GM12865 (cell line): ENCODE results near the gene CANT1.

ENCODE experiments used
- DNase-seq: peaks from one replicate; pipeline ENCODE4 v3.0.0; 2010; ENCODE audit warnings: low read depth
- H3K4me3 ChIP-seq: 2 replicates; pipeline ENCODE4 v1.5.1; 2011; ENCODE audit warnings: mild to moderate bottlenecking, low read depth, low read length, control low read depth
- TF ChIP-seq, protein P1 (sequence below): IDR thresholded peaks from 2 replicates; pipeline ENCODE4 v1.5.1; 2011; ENCODE audit warnings: low read length, control low read depth, low read depth, inconsistent platforms; ENCODE audit not compliant: insufficient read depth; ENCODE audit errors: missing control alignments

CANT1 gene

GRCh38 chr17:79012563-79013134 lies 3.1 kb upstream of the CANT1 start:
- DNase-seq, result no peak
- no peak overlapping the region for H3K4me3 ChIP-seq
- TF ChIP-seq, protein P1, sequence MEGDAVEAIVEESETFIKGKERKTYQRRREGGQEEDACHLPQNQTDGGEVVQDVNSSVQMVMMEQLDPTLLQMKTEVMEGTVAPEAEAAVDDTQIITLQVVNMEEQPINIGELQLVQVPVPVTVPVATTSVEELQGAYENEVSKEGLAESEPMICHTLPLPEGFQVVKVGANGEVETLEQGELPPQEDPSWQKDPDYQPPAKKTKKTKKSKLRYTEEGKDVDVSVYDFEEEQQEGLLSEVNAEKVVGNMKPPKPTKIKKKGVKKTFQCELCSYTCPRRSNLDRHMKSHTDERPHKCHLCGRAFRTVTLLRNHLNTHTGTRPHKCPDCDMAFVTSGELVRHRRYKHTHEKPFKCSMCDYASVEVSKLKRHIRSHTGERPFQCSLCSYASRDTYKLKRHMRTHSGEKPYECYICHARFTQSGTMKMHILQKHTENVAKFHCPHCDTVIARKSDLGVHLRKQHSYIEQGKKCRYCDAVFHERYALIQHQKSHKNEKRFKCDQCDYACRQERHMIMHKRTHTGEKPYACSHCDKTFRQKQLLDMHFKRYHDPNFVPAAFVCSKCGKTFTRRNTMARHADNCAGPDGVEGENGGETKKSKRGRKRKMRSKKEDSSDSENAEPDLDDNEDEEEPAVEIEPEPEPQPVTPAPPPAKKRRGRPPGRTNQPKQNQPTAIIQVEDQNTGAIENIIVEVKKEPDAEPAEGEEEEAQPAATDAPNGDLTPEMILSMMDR, result no peak

GRCh38 chr17:79011451-79012147 lies 2.0 kb upstream of the CANT1 start:
- DNase-seq, result no peak
- TF ChIP-seq, protein P1, result no peak
- H3K4me3 ChIP-seq, result no peak overlapping the region

DNA sequence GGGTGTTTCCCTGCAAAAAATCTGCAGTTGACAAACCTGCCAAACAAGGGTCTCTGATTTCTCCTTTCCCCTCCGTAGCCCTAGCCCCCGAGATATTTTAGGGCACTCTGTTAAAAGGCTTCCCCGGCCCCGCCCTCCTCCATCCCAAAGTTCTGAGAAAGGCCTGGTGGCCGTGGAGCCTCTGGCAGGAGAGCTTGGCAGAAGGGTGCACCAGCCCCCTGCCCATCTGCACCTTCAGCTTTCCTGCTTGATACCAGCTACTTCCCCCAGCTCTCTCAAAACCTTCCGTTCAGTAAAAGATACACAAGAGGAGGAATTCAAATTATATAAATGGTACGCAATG lies 711 bp upstream of the CANT1 start:
- H3K4me3 ChIP-seq, result peak overlapping the region; percentile 100
- no peak for DNase-seq
- TF ChIP-seq, protein P1, result no peak

- TF ChIP-seq, protein P1, result no peak
- H3K4me3 ChIP-seq, result peak overlapping the region; percentile 100
- no peak for DNase-seq
These were observed 737 bp downstream of the CANT1 start for GRCh38 chr17:79008666-79009387.

DNA sequence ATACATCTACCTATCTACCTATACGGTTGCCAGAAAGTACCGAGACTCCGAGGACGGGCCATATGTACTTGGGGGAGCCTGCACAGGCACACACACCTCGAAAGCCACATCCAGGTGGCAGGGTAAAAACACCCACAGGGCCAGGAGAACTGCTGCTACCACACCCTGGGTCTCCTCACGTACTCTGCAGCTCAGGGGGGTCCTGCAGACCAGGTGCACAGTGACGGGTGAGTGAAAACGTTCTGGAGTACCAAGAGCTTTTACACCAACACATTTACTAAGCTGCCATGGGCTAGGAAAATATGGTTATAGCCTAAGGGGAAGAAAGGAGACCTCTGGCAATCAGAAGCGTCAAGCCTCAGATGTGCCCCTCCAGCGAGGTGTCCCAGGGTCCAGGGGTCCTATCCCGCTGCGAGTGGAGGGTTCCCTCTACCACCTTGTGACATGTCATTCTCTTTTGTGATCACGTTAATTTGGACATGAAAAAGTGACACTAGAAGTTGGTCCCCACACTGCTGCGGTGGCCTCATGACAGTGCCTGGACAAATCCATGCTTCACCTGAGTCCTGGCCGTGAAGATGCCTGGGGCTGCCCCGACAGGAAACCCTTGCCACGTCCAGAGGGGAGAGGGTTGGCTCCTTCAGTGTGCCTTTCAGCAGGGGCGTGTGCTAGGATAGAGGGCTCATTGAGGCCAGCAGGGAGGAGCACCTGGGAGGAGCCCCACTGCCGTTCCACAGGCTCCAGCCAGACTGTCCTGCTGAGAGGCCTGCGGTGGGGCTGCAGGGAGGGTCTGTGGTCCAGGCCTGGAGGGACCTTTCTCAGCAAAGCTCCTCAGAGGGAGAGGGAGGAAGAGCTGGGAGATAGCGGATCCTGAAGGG lies 1.8 kb downstream of the CANT1 start:
- DNase-seq, result no peak
- TF ChIP-seq, protein P1, result no peak
- no peak overlapping the region; the same call in 1 of the 2 replicates for H3K4me3 ChIP-seq

DNA sequence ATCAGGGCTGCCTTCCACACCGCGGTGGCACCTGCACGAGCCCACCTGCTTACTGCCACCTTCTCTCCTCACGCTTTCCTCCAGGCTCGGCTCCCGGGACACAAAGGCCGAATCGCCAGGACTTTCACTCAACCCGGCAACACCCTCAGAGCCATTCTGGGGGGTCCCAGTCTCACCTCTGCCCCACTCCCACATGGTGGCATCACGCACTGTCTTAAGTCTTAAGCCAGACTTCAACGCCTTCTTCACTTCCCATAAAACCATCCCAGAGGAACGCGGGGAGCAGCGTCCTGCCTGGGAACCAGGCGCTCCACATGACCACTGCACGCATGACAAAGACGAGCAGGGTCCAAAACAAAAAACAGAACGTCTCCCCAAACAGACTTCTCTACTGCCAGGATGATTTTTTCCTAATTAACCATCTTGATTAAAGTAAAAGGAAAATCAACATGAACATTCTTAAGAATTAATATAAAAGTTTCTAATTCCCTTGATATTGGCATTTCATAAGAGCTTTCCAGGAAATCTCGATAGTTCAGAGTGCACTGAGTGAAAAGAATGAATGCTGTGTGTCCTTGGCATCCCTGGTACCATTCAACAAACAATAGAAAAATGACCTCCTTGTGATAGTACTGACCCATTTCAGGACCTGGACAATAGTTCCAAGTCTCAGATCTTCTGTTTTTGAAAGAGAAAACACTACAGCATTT lies 2.6 kb downstream of the CANT1 start:
- no peak for DNase-seq
- TF ChIP-seq, protein P1, result no peak
- no peak overlapping the region for H3K4me3 ChIP-seq
